ENCODE results near the gene RAC3. TPM values are rescaled to one million over a fixed set of nuclear protein-coding genes. Genes with fewer than 3 reads are reported as not detected.

RAC3 gene
- total RNA-seq, 1 experiment from 2014 or later: 84.8 TPM

DNA sequence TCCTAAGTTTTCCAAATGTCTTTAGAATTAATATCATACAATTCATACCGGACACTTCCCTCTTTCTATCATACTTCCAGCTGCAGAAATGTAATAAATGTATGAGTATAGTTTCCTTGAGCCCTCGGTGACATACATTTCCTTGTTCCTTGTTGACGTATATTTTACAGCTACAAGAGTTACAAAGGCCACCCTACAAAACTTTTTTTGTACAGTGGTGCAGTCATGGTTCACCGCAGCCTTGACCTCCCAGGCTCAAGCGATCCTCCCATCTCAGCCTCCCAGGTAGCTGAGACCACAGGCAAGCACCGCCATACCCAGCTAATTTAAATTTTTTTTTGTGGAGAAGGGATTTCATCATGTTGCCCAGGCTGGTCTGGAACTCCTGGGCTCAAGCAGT lies 41.3 kb downstream of the RAC3 start:
- H3K36me3 Mint-ChIP-seq (ENCODE audit: insufficient read depth in 1 of 3, low read depth in 3 of 3): no peaks in the 10 kb centered on the region; a peak in 1 of 7 replicates
- Histone ChIP-seq H3K4ac (ENCODE audit: low read depth, low read length) (no peak overlapping the region), H2AK5ac (ENCODE audit: insufficient read length, low read length) (no peak overlapping the region), H2BK12ac (ENCODE audit: insufficient read length, low read depth, low read length) (no peak overlapping the region), H2AFZ (ENCODE audit: low read length) (no peak overlapping the region), H3K4me2 (ENCODE audit: insufficient read depth, insufficient read length, low read length) (no peak overlapping the region), H3K79me1 (ENCODE audit: insufficient read depth, low read depth, low read length, poor library complexity, severe bottlenecking) (no peaks in the 10 kb centered on the region), H3K56ac (ENCODE audit: insufficient read length, low read depth, low read length) (no peak overlapping the region), H2BK15ac (ENCODE audit: low read depth, low read length) (no peak overlapping the region), H3K79me2 (ENCODE audit: insufficient read depth, low read length) (no peaks in the 10 kb centered on the region), H3K9ac (ENCODE audit: extremely low read depth, insufficient read length, low read length) (no peak overlapping the region), H4K20me1 (ENCODE audit: control insufficient read depth, insufficient read depth, insufficient read length) (no peaks in the 10 kb centered on the region), H3K27me3 (ENCODE audit: insufficient read depth, low read length) (no peaks in the 10 kb centered on the region), H4K8ac (replicated peaks; ENCODE audit: insufficient read length, low read depth, low read length) (no peak overlapping the region), H2BK120ac (ENCODE audit: low read depth, low read length, poor library complexity, severe bottlenecking) (no peak overlapping the region), H3K27ac (ENCODE audit: insufficient read length, low read depth, low read length) (no peak overlapping the region), H2BK5ac (ENCODE audit: insufficient read length, low read length) (no peak overlapping the region), H3K18ac (ENCODE audit: insufficient read length, low read depth, low read length) (no peak overlapping the region), H3K4me1 (ENCODE audit: insufficient read depth, low read length) (no peaks in the 10 kb centered on the region), H4K5ac (ENCODE audit: insufficient read length, low read depth, low read length) (no peak overlapping the region), H2BK20ac (ENCODE audit: low read depth, low read length, poor library complexity, severe bottlenecking) (no peak overlapping the region), H4K91ac (ENCODE audit: insufficient read length, low read depth, low read length) (no peak overlapping the region), H3K9me3 (ENCODE audit: control insufficient read depth, low read depth, low read length) (no peaks in the 10 kb centered on the region), H3K23me2 (ENCODE audit: insufficient read length, low read depth, low read length, poor library complexity, severe bottlenecking) (no peaks in the 10 kb centered on the region), H3T11ph (ENCODE audit: low read length) (no peak overlapping the region), H3K23ac (ENCODE audit: insufficient read length, low read depth, low read length) (no peak overlapping the region), H3K14ac (ENCODE audit: insufficient read depth, low read length) (no peak overlapping the region)
- no peak overlapping the region for H3K27ac Mint-ChIP-seq
- no peaks in the 10 kb centered on the region; a peak in 1 of 4 replicates for H3K4me1 Mint-ChIP-seq
- peaks cover 40% of the 10 kb centered on the region for H3K27me3 Mint-ChIP-seq (ENCODE audit: low read depth)
- H3K9me3 Mint-ChIP-seq: no peaks in the 10 kb centered on the region
- no peak overlapping the region; a peak in 1 of 5 replicates for H3K4me3 Mint-ChIP-seq
- WGBS (ENCODE audit: extremely low coverage, insufficient read length, low lambda C conversion rate): no CpG with 5 or more reads among the region's 6 CpGs
- TF ChIP-seq, protein P1, sequence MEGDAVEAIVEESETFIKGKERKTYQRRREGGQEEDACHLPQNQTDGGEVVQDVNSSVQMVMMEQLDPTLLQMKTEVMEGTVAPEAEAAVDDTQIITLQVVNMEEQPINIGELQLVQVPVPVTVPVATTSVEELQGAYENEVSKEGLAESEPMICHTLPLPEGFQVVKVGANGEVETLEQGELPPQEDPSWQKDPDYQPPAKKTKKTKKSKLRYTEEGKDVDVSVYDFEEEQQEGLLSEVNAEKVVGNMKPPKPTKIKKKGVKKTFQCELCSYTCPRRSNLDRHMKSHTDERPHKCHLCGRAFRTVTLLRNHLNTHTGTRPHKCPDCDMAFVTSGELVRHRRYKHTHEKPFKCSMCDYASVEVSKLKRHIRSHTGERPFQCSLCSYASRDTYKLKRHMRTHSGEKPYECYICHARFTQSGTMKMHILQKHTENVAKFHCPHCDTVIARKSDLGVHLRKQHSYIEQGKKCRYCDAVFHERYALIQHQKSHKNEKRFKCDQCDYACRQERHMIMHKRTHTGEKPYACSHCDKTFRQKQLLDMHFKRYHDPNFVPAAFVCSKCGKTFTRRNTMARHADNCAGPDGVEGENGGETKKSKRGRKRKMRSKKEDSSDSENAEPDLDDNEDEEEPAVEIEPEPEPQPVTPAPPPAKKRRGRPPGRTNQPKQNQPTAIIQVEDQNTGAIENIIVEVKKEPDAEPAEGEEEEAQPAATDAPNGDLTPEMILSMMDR (conservative IDR thresholded peaks at IDR 0.05): no peak
- DNase-seq: no peak

All from H9 (cell line).